Right atrium auricular region (tissue), 2 donors: Measurements from ENCODE around the gene KIF19. TPM values are rescaled to one million over a fixed set of nuclear protein-coding genes. Genes with fewer than 3 reads are reported as not detected.

ENCODE experiments used
- DNase-seq: peaks from one replicate; pipeline ENCODE4 v3.0.0-alpha.2; 2019; ENCODE audit warnings: low spot score
- H3K27ac ChIP-seq, 2 donors: fragments of 200-600 bp; sonication (generic); 1 replicate in 1 of 2; 2 replicates in 1 of 2; pipeline ENCODE4 v1.5.1; 2016 to 2019
- H3K27me3 ChIP-seq, 2 donors: fragments of 200-600 bp; sonication (generic); one replicate each; pipeline versions ENCODE4 v1.5.1 to v1.6.0; 2017 to 2019
- H3K36me3 ChIP-seq: fragments of 200-600 bp; sonication (generic); one replicate; pipeline ENCODE4 v1.5.1; 2016
- H3K4me1 ChIP-seq, 2 donors: fragments of 200-600 bp; sonication (generic); one replicate each; pipeline versions ENCODE4 v1.5.1 to v1.6.0; 2017 to 2019
- H3K4me3 ChIP-seq, 2 donors: fragments of 200-600 bp; sonication (generic); 1 replicate in 1 of 2; 2 replicates in 1 of 2; pipeline ENCODE4 v1.5.1; 2017 to 2019; ENCODE audit warnings: mild to moderate bottlenecking in 1 of 2, moderate library complexity in 1 of 2
- H3K9me3 ChIP-seq, 2 donors: fragments of 200-600 bp; sonication (generic); one replicate each; pipeline ENCODE4 v1.5.1; 2019
- total RNA-seq, 2 donors: library from RNA; depleted of rRNA; stranded (reverse); fragments of >200 nt; gene quantifications; one replicate each; pipeline ENCODE4 v1.1.0, GENCODE V29; 2016
- TF ChIP-seq, protein P1 (sequence below), 2 donors: fragments of 200-600 bp; sonication (generic); IDR thresholded peaks; one replicate each; pipeline ENCODE4 v1.5.1; 2019; ENCODE audit warnings: antibody characterized with exemption in 2 of 2

The KIF19 gene
- total RNA-seq, 2 donors from 2014 or later, result 0.30 TPM; not detected in 1

DNA sequence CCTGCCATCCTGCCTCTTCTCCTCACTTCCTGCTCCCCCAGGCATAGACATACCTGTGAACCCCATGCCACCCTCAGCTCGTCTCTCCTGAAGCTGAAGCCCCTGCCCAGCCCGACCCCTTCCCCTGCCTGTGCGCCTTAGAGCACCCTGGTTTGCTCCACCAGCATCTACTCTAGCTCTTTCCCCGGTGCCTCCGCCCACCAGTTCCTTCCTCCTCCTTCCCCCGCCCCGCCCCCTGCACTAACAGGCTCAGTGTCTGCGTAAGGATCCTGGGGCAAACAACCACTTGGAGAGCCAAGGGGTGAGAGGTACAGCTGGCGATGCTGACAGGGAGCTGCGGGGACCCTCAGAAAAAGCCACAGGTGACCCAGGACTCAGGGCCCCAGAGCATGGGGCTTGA lies 43.2 kb downstream of the KIF19 start:
- no peaks in the 10 kb centered on the region for H3K9me3 ChIP-seq
- H3K36me3 ChIP-seq, result no peaks in the 10 kb centered on the region
- no peak overlapping the region for H3K27ac ChIP-seq
- peaks cover 0 to 14% of the 10 kb centered on the region in 2 donors for H3K4me1 ChIP-seq
- no peak for DNase-seq
- TF ChIP-seq, protein P1, sequence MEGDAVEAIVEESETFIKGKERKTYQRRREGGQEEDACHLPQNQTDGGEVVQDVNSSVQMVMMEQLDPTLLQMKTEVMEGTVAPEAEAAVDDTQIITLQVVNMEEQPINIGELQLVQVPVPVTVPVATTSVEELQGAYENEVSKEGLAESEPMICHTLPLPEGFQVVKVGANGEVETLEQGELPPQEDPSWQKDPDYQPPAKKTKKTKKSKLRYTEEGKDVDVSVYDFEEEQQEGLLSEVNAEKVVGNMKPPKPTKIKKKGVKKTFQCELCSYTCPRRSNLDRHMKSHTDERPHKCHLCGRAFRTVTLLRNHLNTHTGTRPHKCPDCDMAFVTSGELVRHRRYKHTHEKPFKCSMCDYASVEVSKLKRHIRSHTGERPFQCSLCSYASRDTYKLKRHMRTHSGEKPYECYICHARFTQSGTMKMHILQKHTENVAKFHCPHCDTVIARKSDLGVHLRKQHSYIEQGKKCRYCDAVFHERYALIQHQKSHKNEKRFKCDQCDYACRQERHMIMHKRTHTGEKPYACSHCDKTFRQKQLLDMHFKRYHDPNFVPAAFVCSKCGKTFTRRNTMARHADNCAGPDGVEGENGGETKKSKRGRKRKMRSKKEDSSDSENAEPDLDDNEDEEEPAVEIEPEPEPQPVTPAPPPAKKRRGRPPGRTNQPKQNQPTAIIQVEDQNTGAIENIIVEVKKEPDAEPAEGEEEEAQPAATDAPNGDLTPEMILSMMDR (IDR thresholded peaks at IDR 0.05), result no peak
- H3K27me3 ChIP-seq, result no peaks in the 10 kb centered on the region
- H3K4me3 ChIP-seq, result no peak overlapping the region

DNA sequence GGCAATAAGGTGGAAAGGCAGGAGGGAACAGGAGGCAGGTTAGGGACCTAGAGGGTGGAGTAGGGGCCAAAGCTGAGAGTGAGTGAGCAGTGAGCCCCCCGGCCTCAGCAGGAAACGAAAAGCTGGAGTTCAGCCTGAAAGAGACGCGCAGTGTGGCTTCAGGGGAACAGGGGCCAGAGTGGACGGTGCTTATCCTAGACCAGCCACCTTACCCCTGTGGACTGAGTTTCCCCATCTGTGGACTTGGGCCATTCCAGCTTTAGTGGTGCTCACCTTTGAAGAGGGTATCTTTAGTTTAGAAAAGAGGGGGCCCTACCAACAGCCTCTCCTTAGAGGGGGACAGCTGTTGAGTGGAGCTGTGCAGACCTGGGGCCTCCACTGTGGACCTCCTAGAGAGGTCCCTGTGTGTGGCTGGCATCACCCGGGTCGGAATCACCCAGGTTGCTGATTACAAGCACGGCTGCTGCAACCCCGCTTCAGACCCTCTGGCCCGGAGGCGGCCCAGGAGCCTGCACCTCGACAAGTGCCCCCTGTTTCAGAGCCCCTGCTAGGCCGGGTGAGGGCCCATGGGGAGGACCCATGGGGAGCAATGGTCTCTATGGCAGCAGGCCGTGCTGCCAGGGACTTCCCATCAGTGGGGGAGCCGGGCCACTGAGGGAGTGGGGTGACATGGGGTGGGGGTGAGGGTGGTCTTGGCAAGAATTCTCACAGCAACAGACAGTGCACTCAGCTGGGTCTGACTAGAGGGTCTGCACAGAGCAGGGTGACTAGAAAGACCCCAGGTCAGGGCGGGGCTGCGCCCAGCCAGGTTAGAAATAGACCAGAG lies 43.9 kb downstream of the KIF19 start:
- Histone ChIP-seq H3K4me1 (peaks cover 0 to 14% of the 10 kb centered on the region in 2 donors), H3K9me3 (no peaks in the 10 kb centered on the region), H3K27ac (no peak overlapping the region), H3K36me3 (no peaks in the 10 kb centered on the region), H3K4me3 (no peak overlapping the region), H3K27me3 (no peaks in the 10 kb centered on the region)
- TF ChIP-seq, protein P1 (IDR thresholded peaks at IDR 0.05), result no peak
- DNase-seq, result no peak

DNA sequence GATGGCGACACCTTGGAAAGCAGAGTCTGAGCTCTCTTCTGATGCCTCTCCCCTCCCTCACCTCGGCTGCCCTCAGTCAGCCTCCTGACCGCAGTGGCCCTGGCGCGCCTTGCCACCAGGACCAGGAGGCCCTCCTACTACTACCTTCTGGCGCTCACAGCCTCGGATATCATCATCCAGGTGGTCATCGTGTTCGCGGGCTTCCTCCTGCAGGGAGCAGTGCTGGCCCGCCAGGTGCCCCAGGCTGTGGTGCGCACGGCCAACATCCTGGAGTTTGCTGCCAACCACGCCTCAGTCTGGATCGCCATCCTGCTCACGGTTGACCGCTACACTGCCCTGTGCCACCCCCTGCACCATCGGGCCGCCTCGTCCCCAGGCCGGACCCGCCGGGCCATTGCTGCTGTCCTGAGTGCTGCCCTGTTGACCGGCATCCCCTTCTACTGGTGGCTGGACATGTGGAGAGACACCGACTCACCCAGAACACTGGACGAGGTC lies 45.7 kb downstream of the KIF19 start:
- TF ChIP-seq, protein P1 (IDR thresholded peaks at IDR 0.05), result no peak
- Histone ChIP-seq H3K27ac (no peak overlapping the region), H3K27me3 (no peaks in the 10 kb centered on the region), H3K4me3 (no peak overlapping the region), H3K9me3 (no peaks in the 10 kb centered on the region), H3K4me1 (peaks cover 0 to 14% of the 10 kb centered on the region in 2 donors), H3K36me3 (no peaks in the 10 kb centered on the region)
- no peak for DNase-seq

DNA sequence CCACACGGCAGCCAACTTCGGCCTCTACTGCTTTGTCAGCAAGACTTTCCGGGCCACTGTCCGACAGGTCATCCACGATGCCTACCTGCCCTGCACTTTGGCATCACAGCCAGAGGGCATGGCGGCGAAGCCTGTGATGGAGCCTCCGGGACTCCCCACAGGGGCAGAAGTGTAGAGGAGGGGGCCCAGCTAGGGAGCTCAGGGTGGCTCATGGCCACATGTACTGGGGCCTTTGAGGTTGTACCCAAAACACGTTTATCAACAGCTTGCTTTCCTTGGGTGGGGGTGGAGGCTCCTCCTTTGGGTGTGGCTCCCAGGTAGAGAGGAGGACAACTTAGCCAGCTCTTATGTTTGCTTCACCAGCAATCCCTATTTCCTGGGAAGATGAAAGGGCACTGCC lies 46.4 kb downstream of the KIF19 start:
- Histone ChIP-seq H3K9me3 (no peaks in the 10 kb centered on the region), H3K4me3 (no peak overlapping the region), H3K27me3 (no peaks in the 10 kb centered on the region), H3K36me3 (no peaks in the 10 kb centered on the region), H3K27ac (no peak overlapping the region), H3K4me1 (peaks cover 0 to 14% of the 10 kb centered on the region in 2 donors)
- DNase-seq, result no peak
- TF ChIP-seq, protein P1 (IDR thresholded peaks at IDR 0.05), result no peak

DNA sequence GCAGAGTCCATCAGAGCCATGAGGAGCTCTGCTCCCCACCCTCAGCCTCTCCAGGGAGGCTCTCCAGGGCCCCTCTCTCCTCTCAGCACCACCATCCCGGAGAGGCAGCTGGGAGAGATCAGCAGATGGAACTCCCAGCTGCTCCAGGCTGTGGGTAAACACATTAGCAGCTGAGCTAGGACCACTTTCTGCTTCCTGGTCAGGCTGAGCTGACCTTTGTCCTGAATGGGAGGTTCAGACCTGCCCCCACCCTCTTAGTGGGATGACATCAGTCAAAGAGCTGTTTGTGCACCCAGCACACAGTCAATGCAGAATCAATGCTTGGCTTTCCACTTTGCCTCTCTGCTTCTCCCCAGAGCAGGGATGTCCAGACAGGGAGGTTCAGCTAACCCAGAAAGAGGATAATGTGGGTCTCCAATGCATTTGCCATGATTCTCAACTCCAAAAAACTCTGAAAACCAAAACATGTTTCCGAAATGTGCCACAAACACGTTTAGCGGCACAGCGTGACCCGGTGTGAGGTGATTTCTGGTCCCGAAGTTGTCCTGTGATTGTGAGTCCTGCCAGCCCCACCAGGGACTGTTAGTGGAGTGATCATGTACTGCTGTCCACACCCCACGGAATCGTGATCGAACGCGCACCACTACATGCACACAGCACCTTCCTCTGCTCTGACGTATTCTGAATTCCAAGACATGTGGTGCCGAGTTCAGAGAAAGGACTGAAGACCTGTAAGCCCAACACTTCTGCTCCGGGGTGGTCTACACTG lies 48.0 kb downstream of the KIF19 start:
- DNase-seq, result no peak
- Histone ChIP-seq H3K4me1 (peaks cover 0 to 5% of the 10 kb centered on the region in 2 donors), H3K9me3 (no peaks in the 10 kb centered on the region), H3K27me3 (no peaks in the 10 kb centered on the region), H3K36me3 (no peaks in the 10 kb centered on the region), H3K27ac (no peak overlapping the region), H3K4me3 (no peak overlapping the region)
- TF ChIP-seq, protein P1 (IDR thresholded peaks at IDR 0.05), result no peak
